IMR-90 (cell line): ENCODE measurements around the gene FBXL4. TPM values are rescaled to one million over a fixed set of nuclear protein-coding genes. Genes with fewer than 3 reads are reported as not detected.

ENCODE experiments used
- ATAC-seq: fragments of 200-7000 bp; cut with Tn5 transposase; 2 replicates; pipeline ENCODE4 v1.9.1; 2020; ENCODE audit warnings: low read depth, mild to moderate bottlenecking, moderate library complexity
- BruUV-seq: library from RNA; stranded (reverse); fragments of 400-500 nt; replicated peaks from 2 replicates; lab custom pipeline; 2021; lab: Mats Ljungman, UMichigan
- CTCF ChIA-PET: fragments of 300-600 bp; formaldehyde crosslinking; extraction: SDS; loops from one replicate; lab custom pipeline; 2021; ENCODE audit warnings: antibody characterized with exemption; lab: Yijun Ruan, JAX
- POLR2A ChIA-PET: fragments of 300-600 bp; sonication (Branson Sonifier 250); formaldehyde crosslinking; loops from one replicate; lab custom pipeline; 2022; ENCODE audit warnings: antibody characterized with exemption; ENCODE audit not compliant: unreplicated experiment; lab: Charles Lee
- DNase-seq: peaks from one replicate; pipeline ENCODE4 v3.0.0; 2013
- H2AFZ ChIP-seq: replicated peaks from 2 replicates; pipeline ENCODE3; 2013; ENCODE audit warnings: low read length, mild to moderate bottlenecking; ENCODE audit not compliant: poor library complexity
- H2AK5ac ChIP-seq: 2 replicates; pipeline ENCODE4 v1.6.1; 2013; ENCODE audit warnings: low read depth, low read length, inconsistent platforms
- H2AK9ac ChIP-seq: replicated peaks from 2 replicates; pipeline ENCODE3; 2013; ENCODE audit warnings: mild to moderate bottlenecking, low read depth, low read length, moderate library complexity; ENCODE audit not compliant: poor library complexity
- H2BK120ac ChIP-seq: 2 replicates; pipeline ENCODE4 v1.6.1; 2013; ENCODE audit warnings: low read depth, low read length, inconsistent platforms
- H2BK15ac ChIP-seq: 3 replicates; pipeline ENCODE4 v1.6.1; 2013; ENCODE audit warnings: low read depth, low read length, inconsistent platforms
- H2BK20ac ChIP-seq: 2 replicates; pipeline ENCODE4 v1.6.1; 2013; ENCODE audit warnings: low read depth, mild to moderate bottlenecking, inconsistent platforms, low read length, moderate library complexity
- H2BK5ac ChIP-seq: 2 replicates; pipeline ENCODE4 v1.6.1; 2013; ENCODE audit warnings: mild to moderate bottlenecking, low read depth, low read length, inconsistent platforms; ENCODE audit not compliant: poor library complexity, severe bottlenecking
- H3K14ac ChIP-seq: replicated peaks from 2 replicates; pipeline ENCODE4 v1.6.1; 2013; ENCODE audit warnings: low read depth, low read length, inconsistent platforms
- H3K18ac ChIP-seq: 2 replicates; pipeline ENCODE4 v1.6.1; 2013; ENCODE audit warnings: low read depth, low read length, control low read depth
- H3K23ac ChIP-seq: 2 replicates; pipeline ENCODE4 v1.6.1; 2013; ENCODE audit warnings: low read depth, low read length, inconsistent platforms
- H3K27ac ChIP-seq: 2 replicates; pipeline ENCODE4 v1.5.1; 2013; ENCODE audit warnings: mild to moderate bottlenecking, control low read depth, low read length; ENCODE audit not compliant: insufficient read depth
- H3K27me3 ChIP-seq: 2 replicates; pipeline ENCODE4 v1.6.1; 2013; ENCODE audit warnings: low read length; ENCODE audit not compliant: control insufficient read depth, insufficient read depth
- H3K36me3 ChIP-seq: 2 replicates; pipeline ENCODE4 v1.6.1; 2013; ENCODE audit warnings: low read length, mixed read lengths; ENCODE audit not compliant: control insufficient read depth, insufficient read depth
- H3K4ac ChIP-seq: 2 replicates; pipeline ENCODE4 v1.6.1; 2013; ENCODE audit warnings: low read depth, low read length, inconsistent platforms
- H3K4me1 ChIP-seq: 2 replicates; pipeline ENCODE4 v1.6.1; 2013; ENCODE audit warnings: low read length, mixed read lengths; ENCODE audit not compliant: control insufficient read depth, insufficient read depth
- H3K4me2 ChIP-seq: 2 replicates; pipeline ENCODE4 v1.6.1; 2013; ENCODE audit warnings: low read depth, mild to moderate bottlenecking, control low read depth, low read length, moderate library complexity
- H3K4me3 ChIP-seq: 2 replicates; pipeline ENCODE4 v1.5.1; 2013; ENCODE audit warnings: low read depth, mild to moderate bottlenecking, control low read depth, low read length, moderate library complexity; ENCODE audit not compliant: insufficient read depth
- H3K56ac ChIP-seq: 2 replicates; pipeline ENCODE4 v1.6.1; 2013; ENCODE audit warnings: low read length, inconsistent platforms; ENCODE audit not compliant: insufficient read depth; ENCODE audit errors: extremely low read depth
- H3K79me1 ChIP-seq, 2 experiments: 2 replicates each; pipeline ENCODE4 v1.6.1; 2013; ENCODE audit warnings: low read length in 2 of 2, inconsistent platforms in 1 of 2, low read depth in 1 of 2
- H3K9ac ChIP-seq: 2 replicates; pipeline ENCODE4 v1.6.1; 2013; ENCODE audit warnings: low read depth, low read length, control low read depth
- H3K9me1 ChIP-seq: 2 replicates; pipeline ENCODE4 v1.6.1; 2013; ENCODE audit warnings: low read length, inconsistent platforms; ENCODE audit not compliant: insufficient read depth
- H3K9me3 ChIP-seq: 2 replicates; pipeline ENCODE4 v1.6.1; 2013; ENCODE audit warnings: low read length; ENCODE audit not compliant: control insufficient read depth, insufficient read depth
- H4K20me1 ChIP-seq: 2 replicates; pipeline ENCODE4 v1.6.1; 2013; ENCODE audit warnings: low read length, inconsistent platforms; ENCODE audit not compliant: insufficient read depth
- H4K5ac ChIP-seq: 2 replicates; pipeline ENCODE4 v1.6.1; 2013; ENCODE audit warnings: mild to moderate bottlenecking, low read depth, low read length, control low read depth
- H4K8ac ChIP-seq, 2 experiments: 2 replicates each; pipeline ENCODE4 v1.6.1; 2013; ENCODE audit warnings: low read depth in 2 of 2, low read length in 2 of 2, control low read depth in 1 of 2, inconsistent platforms in 1 of 2
- H4K91ac ChIP-seq: 2 replicates; pipeline ENCODE4 v1.6.1; 2013; ENCODE audit warnings: low read depth, low read length, inconsistent platforms; ENCODE audit not compliant: insufficient read depth
- CTCF ChIP-seq: conservative IDR thresholded peaks from 2 replicates; pipeline ENCODE4 v1.5.1; 2012; ENCODE audit warnings: mild to moderate bottlenecking, low read depth, low read length, improper control_type of control experiment
- FOS ChIP-seq: fragments of 150-350 bp; IDR thresholded peaks from 2 replicates; pipeline ENCODE4 v1.6.1; 2016; ENCODE audit warnings: low read depth, low read length
- MAFK ChIP-seq: IDR thresholded peaks from 2 replicates; pipeline ENCODE4 v1.6.1; 2012; ENCODE audit warnings: low read depth, low read length, improper control_type of control experiment
- MAZ ChIP-seq: IDR thresholded peaks from 2 replicates; pipeline ENCODE4 v1.6.1; 2012; ENCODE audit warnings: low read depth, mild to moderate bottlenecking, low read length, improper control_type of control experiment, moderate library complexity, borderline replicate concordance
- MXI1 ChIP-seq: IDR thresholded peaks from 2 replicates; pipeline ENCODE4 v1.6.1; 2012; ENCODE audit warnings: low read depth, mild to moderate bottlenecking, low read length, moderate library complexity, borderline replicate concordance
- NFE2L2 ChIP-seq: fragments of 150-350 bp; IDR thresholded peaks from 2 replicates; pipeline ENCODE4 v1.6.1; 2016; ENCODE audit warnings: low read depth, mild to moderate bottlenecking, low read length
- POLR2A ChIP-seq: IDR thresholded peaks from 2 replicates; pipeline ENCODE4 v1.6.1; 2012; ENCODE audit warnings: mild to moderate bottlenecking, low read depth, low read length
- RAD21 ChIP-seq: IDR thresholded peaks from 2 replicates; pipeline ENCODE4 v1.6.1; 2012; ENCODE audit warnings: low read length, improper control_type of control experiment
- RCOR1 ChIP-seq: IDR thresholded peaks from 2 replicates; pipeline ENCODE4 v1.6.1; 2012; ENCODE audit warnings: mild to moderate bottlenecking, low read length, improper control_type of control experiment; ENCODE audit not compliant: insufficient replicate concordance
- RFX5 ChIP-seq: IDR thresholded peaks from 2 replicates; pipeline ENCODE4 v1.8.0; 2012; ENCODE audit warnings: low read depth, mild to moderate bottlenecking, low read length, moderate library complexity
- WGBS, 2 experiments: methylation state at CpG; one replicate each; pipeline versions ENCODE4 v1.1.5 to v1.1.7; 2013; ENCODE audit warnings: missing lambda C conversion rate in 2 of 2; ENCODE audit not compliant: insufficient read length in 1 of 2; ENCODE audit errors: extremely low coverage in 2 of 2; 5-methylcytosine and 5-hydroxymethylcytosine counted together
- dilution Hi-C: fragments of 300-500 bp; cut with HindIII; formaldehyde crosslinking; loops from one replicate; pipeline ENCODE4 v1.14.3; 2018; ENCODE audit warnings: low sequenced_read_pairs; ENCODE audit not compliant: unreplicated experiment
- in situ Hi-C: fragments of 300-500 bp; cut with MboI; formaldehyde crosslinking; loops from 3 replicates; pipeline ENCODE4 v1.14.3; 2019; ENCODE audit warnings: low sequenced_read_pairs, inconsistent platforms, mixed read lengths
- intact Hi-C: fragments of 100-400 bp; cut with micrococcal nuclease; formaldehyde crosslinking; loops from 2 replicates; pipeline ENCODE4 v1.10.0; 2022
- polyA plus RNA-seq, 3 experiments: library from polyadenylated mRNA; depleted of rRNA; stranded (reverse); fragments of >200 nt; gene quantifications; 2 replicates each; pipeline ENCODE4 v1.2.3, GENCODE V29; 2012; ENCODE audit warnings: low replicate concordance in 1 of 3
- total RNA-seq: library from RNA; depleted of rRNA; stranded (reverse); fragments of >200 nt; gene quantifications from 2 replicates; pipeline ENCODE4 v1.2.3, GENCODE V29; 2012
- TF ChIP-seq, protein P1 (sequence below): fragments of 150-350 bp; IDR thresholded peaks from 2 replicates; pipeline ENCODE4 v1.6.1; 2016; ENCODE audit warnings: low read depth, mild to moderate bottlenecking, low read length, moderate library complexity, borderline replicate concordance
- TF ChIP-seq, protein P2 (sequence below): fragments of 150-350 bp; IDR thresholded peaks from 2 replicates; pipeline ENCODE4 v1.6.1; 2017; ENCODE audit warnings: mild to moderate bottlenecking, antibody characterized with exemption, low read length, low read depth

Gene FBXL4
- total and polyA plus RNA-seq, 2 of the 4 experiments (the other 2 are of a cell fraction): 7.8 to 17.6 TPM

DNA sequence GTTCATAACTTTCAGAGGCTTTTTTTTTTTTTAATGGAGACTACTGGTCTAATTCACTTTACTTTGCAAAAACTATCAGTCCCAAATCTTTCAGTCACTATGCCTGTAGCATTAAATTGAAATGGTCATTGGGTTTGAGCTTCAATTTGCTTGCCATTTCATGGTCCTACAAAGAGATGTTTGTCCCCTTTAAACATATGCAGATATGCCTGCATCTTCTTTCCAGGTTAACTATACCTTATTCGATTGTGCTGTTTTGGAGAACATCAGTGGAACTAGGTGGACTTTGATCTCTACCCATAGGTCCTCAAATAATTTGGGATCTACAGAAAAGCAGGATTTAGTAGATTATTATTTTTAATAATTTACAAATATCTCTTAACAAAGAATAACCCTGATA, 108.8 kb downstream of the FBXL4 start:
- Histone ChIP-seq H2BK15ac (no peak overlapping the region), H2BK5ac (no peak overlapping the region), H3K4me1 (peaks cover 2% of the 10 kb centered on the region; the same call in 1 of the 2 replicates), H2AK5ac (no peak overlapping the region), H3K14ac (no peak overlapping the region), H3K18ac (no peak overlapping the region), H3K36me3 (no peaks in the 10 kb centered on the region), H4K20me1 (no peaks in the 10 kb centered on the region; the same call in none of the 2 replicates), H2AFZ (no peak overlapping the region), H2AK9ac (no peak overlapping the region), H3K4me2 (no peak overlapping the region), H3K9ac (no peak overlapping the region), H4K91ac (no peak overlapping the region), H3K23ac (no peak overlapping the region), H4K8ac (no peak overlapping the region), H3K79me1 (no peaks in the 10 kb centered on the region), H3K4ac (no peak overlapping the region), H3K27ac (no peak overlapping the region), H3K4me3 (no peak overlapping the region), H4K5ac (no peak overlapping the region), H2BK120ac (no peak overlapping the region), H3K56ac (no peak overlapping the region), H3K9me1 (no peaks in the 10 kb centered on the region), H3K27me3 (peaks cover 78% of the 10 kb centered on the region), H3K9me3 (peaks cover 3% of the 10 kb centered on the region; the same call in 1 of the 2 replicates), H2BK20ac (no peak overlapping the region)
- in situ Hi-C loops: no loop called here
- WGBS, 2 experiments: no CpG with 5 or more reads among the region's 1 CpG
- dilution Hi-C loops: no loop called here
- ChIA-PET POLR2A (no interaction called here), CTCF (no interaction called here)
- DNase-seq: no peak
- TF ChIP-seq MAZ: no peak
- TF ChIP-seq RFX5: no peak
- no peak for TF ChIP-seq MXI1
- no peak for TF ChIP-seq POLR2A
- no peak for TF ChIP-seq CTCF
- no peak for TF ChIP-seq RCOR1
- TF ChIP-seq, protein P1, sequence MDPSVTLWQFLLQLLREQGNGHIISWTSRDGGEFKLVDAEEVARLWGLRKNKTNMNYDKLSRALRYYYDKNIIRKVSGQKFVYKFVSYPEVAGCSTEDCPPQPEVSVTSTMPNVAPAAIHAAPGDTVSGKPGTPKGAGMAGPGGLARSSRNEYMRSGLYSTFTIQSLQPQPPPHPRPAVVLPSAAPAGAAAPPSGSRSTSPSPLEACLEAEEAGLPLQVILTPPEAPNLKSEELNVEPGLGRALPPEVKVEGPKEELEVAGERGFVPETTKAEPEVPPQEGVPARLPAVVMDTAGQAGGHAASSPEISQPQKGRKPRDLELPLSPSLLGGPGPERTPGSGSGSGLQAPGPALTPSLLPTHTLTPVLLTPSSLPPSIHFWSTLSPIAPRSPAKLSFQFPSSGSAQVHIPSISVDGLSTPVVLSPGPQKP: no peak
- TF ChIP-seq NFE2L2: no peak
- TF ChIP-seq FOS: no peak
- no peak for TF ChIP-seq MAFK
- TF ChIP-seq, protein P2, sequence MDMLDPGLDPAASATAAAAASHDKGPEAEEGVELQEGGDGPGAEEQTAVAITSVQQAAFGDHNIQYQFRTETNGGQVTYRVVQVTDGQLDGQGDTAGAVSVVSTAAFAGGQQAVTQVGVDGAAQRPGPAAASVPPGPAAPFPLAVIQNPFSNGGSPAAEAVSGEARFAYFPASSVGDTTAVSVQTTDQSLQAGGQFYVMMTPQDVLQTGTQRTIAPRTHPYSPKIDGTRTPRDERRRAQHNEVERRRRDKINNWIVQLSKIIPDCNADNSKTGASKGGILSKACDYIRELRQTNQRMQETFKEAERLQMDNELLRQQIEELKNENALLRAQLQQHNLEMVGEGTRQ: no peak
- no peak for TF ChIP-seq RAD21
- no TSS peak for BruUV-seq
- intact Hi-C loops: no loop called here
- ATAC-seq: no peak
